Measurements from ENCODE around the gene CGN.

GRCh38 chr1:151553659-151554058 is 42.5 kb downstream of the CGN start:
- TF ChIP-seq, protein P1, sequence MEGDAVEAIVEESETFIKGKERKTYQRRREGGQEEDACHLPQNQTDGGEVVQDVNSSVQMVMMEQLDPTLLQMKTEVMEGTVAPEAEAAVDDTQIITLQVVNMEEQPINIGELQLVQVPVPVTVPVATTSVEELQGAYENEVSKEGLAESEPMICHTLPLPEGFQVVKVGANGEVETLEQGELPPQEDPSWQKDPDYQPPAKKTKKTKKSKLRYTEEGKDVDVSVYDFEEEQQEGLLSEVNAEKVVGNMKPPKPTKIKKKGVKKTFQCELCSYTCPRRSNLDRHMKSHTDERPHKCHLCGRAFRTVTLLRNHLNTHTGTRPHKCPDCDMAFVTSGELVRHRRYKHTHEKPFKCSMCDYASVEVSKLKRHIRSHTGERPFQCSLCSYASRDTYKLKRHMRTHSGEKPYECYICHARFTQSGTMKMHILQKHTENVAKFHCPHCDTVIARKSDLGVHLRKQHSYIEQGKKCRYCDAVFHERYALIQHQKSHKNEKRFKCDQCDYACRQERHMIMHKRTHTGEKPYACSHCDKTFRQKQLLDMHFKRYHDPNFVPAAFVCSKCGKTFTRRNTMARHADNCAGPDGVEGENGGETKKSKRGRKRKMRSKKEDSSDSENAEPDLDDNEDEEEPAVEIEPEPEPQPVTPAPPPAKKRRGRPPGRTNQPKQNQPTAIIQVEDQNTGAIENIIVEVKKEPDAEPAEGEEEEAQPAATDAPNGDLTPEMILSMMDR (IDR thresholded peaks at IDR 0.05; ENCODE audit: low read depth, low read length): no peak
- no peak for TF ChIP-seq POLR2A (IDR thresholded peaks at IDR 0.05; ENCODE audit: extremely low read depth, insufficient read length)
